ENCODE results near the gene LGI2. TPM values are rescaled to one million over a fixed set of nuclear protein-coding genes. Genes with fewer than 3 reads are reported as not detected.

LGI2 gene
- total RNA-seq, 1 experiment from 2014 or later = 0.30 TPM

- H3K27me3 ChIP-seq = no peaks in the 10 kb centered on the region
- no peaks in the 10 kb centered on the region for H3K36me3 ChIP-seq
- no peak overlapping the region for H3K4me3 ChIP-seq
- no peak for DNase-seq
- H3K9me3 ChIP-seq = no peaks in the 10 kb centered on the region
Measured at GRCh38 chr4:25013756-25014661, 16.7 kb downstream of the LGI2 start.

- DNase-seq = no peak
- no peaks in the 10 kb centered on the region for H3K9me3 ChIP-seq
- H3K36me3 ChIP-seq = no peaks in the 10 kb centered on the region
- H3K27me3 ChIP-seq = no peaks in the 10 kb centered on the region
- no peak overlapping the region for H3K4me3 ChIP-seq
Measured at GRCh38 chr4:25012655-25013054, 18.1 kb downstream of the LGI2 start.

- H3K27me3 ChIP-seq = no peaks in the 10 kb centered on the region
- no peak overlapping the region for H3K4me3 ChIP-seq
- DNase-seq = no peak
- no peaks in the 10 kb centered on the region for H3K9me3 ChIP-seq
- no peaks in the 10 kb centered on the region for H3K36me3 ChIP-seq
Measured at GRCh38 chr4:25011135-25011866, 19.4 kb downstream of the LGI2 start.

GRCh38 chr4:25007598-25007997, 23.1 kb downstream of the LGI2 start:
- no peak for DNase-seq
- Histone ChIP-seq H3K4me3 (no peak overlapping the region), H3K9me3 (no peaks in the 10 kb centered on the region), H3K36me3 (no peaks in the 10 kb centered on the region), H3K27me3 (no peaks in the 10 kb centered on the region)

- no peaks in the 10 kb centered on the region for H3K27me3 ChIP-seq
- no peaks in the 10 kb centered on the region for H3K36me3 ChIP-seq
- no peak overlapping the region for H3K4me3 ChIP-seq
- H3K9me3 ChIP-seq = no peaks in the 10 kb centered on the region
- DNase-seq = peak; percentile 15
Measured at GRCh38 chr4:25002681-25003080, 28.1 kb downstream of the LGI2 start.

GRCh38 chr4:25001509-25001908, 29.2 kb downstream of the LGI2 start:
- H3K27me3 ChIP-seq = no peaks in the 10 kb centered on the region
- no peak for DNase-seq
- no peaks in the 10 kb centered on the region for H3K36me3 ChIP-seq

GRCh38 chr4:25000639-25001038, 30.1 kb downstream of the LGI2 start:
- no peaks in the 10 kb centered on the region for H3K9me3 ChIP-seq
- H3K4me3 ChIP-seq = no peak overlapping the region
- no peaks in the 10 kb centered on the region for H3K36me3 ChIP-seq
- H3K27me3 ChIP-seq = no peaks in the 10 kb centered on the region
- no peak for DNase-seq

More at GRCh38 chr4:25001509-25001908, 29.2 kb downstream of the LGI2 start:
- Histone ChIP-seq H3K9me3 (no peaks in the 10 kb centered on the region), H3K4me3 (no peak overlapping the region)

- H3K36me3 ChIP-seq = no peaks in the 10 kb centered on the region
- DNase-seq = no peak
- H3K4me3 ChIP-seq = no peak overlapping the region
- no peaks in the 10 kb centered on the region for H3K27me3 ChIP-seq
- no peaks in the 10 kb centered on the region for H3K9me3 ChIP-seq
Measured at GRCh38 chr4:24999392-25000089, 31.2 kb downstream of the LGI2 start.

- no peak overlapping the region for H3K4me3 ChIP-seq
- no peaks in the 10 kb centered on the region for H3K27me3 ChIP-seq
- no peaks in the 10 kb centered on the region for H3K36me3 ChIP-seq
- peak; percentile 2 for DNase-seq
- no peaks in the 10 kb centered on the region for H3K9me3 ChIP-seq
Measured at GRCh38 chr4:24995346-24995919, 35.3 kb downstream of the LGI2 start.

- H3K36me3 ChIP-seq = no peaks in the 10 kb centered on the region
- no peak overlapping the region for H3K4me3 ChIP-seq
- H3K9me3 ChIP-seq = no peaks in the 10 kb centered on the region
- H3K27me3 ChIP-seq = no peaks in the 10 kb centered on the region
- DNase-seq = no peak
Measured at GRCh38 chr4:24993551-24994080, 37.1 kb downstream of the LGI2 start.

GRCh38 chr4:24992968-24993367, 37.8 kb downstream of the LGI2 start:
- no peak for DNase-seq
- H3K9me3 ChIP-seq = no peaks in the 10 kb centered on the region
- no peaks in the 10 kb centered on the region for H3K36me3 ChIP-seq
- no peaks in the 10 kb centered on the region for H3K27me3 ChIP-seq
- no peak overlapping the region for H3K4me3 ChIP-seq

GRCh38 chr4:24991015-24991414, 39.7 kb downstream of the LGI2 start:
- no peak for DNase-seq
- H3K9me3 ChIP-seq = no peaks in the 10 kb centered on the region
- no peaks in the 10 kb centered on the region for H3K36me3 ChIP-seq
- H3K4me3 ChIP-seq = no peak overlapping the region
- no peaks in the 10 kb centered on the region for H3K27me3 ChIP-seq

- H3K36me3 ChIP-seq = no peaks in the 10 kb centered on the region
- H3K27me3 ChIP-seq = no peaks in the 10 kb centered on the region
- H3K4me3 ChIP-seq = no peak overlapping the region
- no peak for DNase-seq
- H3K9me3 ChIP-seq = no peaks in the 10 kb centered on the region
Measured at GRCh38 chr4:24989327-24989726, 41.4 kb downstream of the LGI2 start.

- H3K9me3 ChIP-seq = no peaks in the 10 kb centered on the region
- H3K4me3 ChIP-seq = no peak overlapping the region
- no peak for DNase-seq
- no peaks in the 10 kb centered on the region for H3K36me3 ChIP-seq
- no peaks in the 10 kb centered on the region for H3K27me3 ChIP-seq
Measured at GRCh38 chr4:24988776-24989175, 42.0 kb downstream of the LGI2 start.

- DNase-seq = no peak
- Histone ChIP-seq H3K27me3 (no peaks in the 10 kb centered on the region), H3K4me3 (no peak overlapping the region), H3K9me3 (no peaks in the 10 kb centered on the region), H3K36me3 (no peaks in the 10 kb centered on the region)
Measured at GRCh38 chr4:24984602-24985532, 45.9 kb downstream of the LGI2 start.

- H3K27me3 ChIP-seq = no peaks in the 10 kb centered on the region
Measured at GRCh38 chr4:24980740-24981139, 50.0 kb downstream of the LGI2 start.

More at GRCh38 chr4:24980740-24981139, 50.0 kb downstream of the LGI2 start:
- Histone ChIP-seq H3K36me3 (no peaks in the 10 kb centered on the region), H3K9me3 (no peaks in the 10 kb centered on the region), H3K4me3 (no peak overlapping the region)
- no peak for DNase-seq

Data from MG63 (cell line).